NCI-H2081 (cell line): ENCODE measurements around the gene FHL3.

Experiments
- DNase-seq, 2 experiments: peaks; one replicate each; lab custom pipeline; 2025; lab: John Stamatoyannopoulos, UW

Gene FHL3, protein sequence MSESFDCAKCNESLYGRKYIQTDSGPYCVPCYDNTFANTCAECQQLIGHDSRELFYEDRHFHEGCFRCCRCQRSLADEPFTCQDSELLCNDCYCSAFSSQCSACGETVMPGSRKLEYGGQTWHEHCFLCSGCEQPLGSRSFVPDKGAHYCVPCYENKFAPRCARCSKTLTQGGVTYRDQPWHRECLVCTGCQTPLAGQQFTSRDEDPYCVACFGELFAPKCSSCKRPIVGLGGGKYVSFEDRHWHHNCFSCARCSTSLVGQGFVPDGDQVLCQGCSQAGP

DNA sequence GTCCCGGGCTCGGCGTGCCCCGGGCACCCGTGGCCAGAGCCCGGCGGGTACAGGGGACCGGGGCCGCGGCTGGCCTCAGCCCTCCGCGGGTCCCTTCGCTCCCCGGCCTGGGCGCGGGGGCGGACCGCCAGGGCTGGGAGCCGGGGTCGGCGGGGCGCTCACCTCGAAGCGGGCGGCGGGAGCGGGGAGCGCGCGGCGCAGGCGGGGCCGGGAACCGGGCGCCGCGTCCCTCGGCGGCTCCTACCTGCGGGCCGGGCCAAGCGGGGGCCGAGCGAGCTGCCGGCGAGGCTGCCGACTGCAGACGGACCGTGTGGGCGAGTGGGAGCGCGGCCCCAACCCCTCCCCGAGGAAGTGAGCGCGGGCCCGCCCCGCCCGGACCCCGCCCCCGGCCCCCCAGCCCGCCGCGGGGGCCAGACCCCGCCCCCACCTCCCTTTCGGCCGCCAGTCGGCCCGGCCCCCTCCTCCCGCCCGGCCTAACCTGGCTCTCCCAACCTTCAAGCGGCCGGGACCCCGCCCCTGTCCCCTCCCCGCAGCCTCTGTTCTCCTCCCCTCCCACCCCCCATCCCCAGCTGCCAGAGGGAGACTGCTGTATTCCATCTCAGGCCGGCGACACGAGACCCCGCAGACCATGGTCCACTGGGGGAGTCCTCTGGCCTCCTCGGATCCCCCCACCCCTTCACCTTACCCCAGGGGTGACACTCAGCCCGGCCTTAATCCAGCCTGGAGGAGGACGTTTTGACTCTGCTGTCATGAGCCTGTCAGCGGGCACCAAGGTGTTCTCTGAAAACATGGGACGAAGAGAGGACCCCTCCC lies at the start of gene FHL3:
FHL3 (minus strand) TSS at position 320 of the 813 bp plus-strand sequence. CDS start 6,102 bp downstream, outside the sequence.
- DNase-seq = peak; percentile 57 to 59

DNA sequence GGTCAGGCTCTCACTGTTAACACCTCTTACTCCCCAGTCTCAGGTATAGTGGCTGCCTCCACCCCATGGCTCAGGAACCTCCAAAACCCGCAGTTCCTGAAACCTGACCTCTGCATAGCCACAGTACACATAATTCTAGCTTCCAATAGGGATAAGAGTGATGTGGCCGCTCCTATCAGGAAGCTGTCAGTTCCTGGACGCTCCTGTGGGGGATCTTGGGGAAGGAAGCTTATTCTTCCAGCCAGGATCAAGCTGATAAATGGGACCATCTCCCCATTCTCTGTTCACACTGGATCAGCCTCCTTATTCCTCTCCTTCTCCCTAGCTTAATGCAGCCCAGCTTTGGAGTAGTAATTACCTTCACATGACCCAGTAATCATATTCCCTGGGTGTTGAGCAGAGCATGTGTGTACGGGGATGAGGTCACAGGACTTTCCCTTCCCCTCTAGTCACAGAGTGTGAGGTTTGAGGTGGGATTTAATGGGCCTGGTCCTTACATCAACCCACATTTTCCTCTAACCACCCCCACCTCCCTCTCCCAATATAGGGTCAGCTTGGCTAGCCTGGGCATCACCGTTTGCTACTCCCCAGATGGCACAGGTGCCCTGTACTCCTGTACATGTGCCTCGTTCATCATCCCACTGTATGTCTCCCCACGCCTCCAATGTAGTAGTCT lies 48.2 kb upstream of the FHL3 start:
- no peak for DNase-seq

DNA sequence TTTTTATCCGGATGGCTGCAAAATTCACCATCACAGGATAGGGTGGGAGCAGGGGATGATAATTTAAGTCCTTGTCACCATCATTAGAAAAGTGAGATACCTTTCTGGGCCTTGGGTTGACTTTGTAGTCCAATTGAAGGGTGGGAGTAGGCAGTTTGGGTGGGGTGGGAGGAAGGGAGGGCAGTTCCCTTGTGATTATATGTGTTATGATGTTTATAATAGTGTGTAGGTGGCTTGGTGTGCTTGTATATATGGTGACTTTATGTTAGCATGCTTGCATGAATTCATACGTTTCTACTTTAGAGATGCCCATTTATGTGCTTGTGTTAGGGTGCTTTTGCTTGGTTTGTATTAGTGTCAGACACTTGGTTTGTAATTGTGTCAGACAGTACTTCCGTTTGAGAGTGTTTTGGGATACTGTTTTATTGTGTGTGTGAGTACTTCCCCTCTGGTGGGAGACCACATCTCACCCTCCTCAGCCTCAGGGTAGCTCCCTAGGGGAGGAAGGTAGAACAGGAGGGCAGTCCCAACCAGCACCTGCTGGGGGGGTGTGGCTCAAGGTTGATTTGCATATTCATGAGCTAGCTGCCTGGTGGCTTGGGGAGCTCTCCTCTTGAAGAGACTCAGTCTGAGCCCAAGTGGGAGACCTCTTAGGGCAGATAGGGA lies 47.6 kb upstream of the FHL3 start:
- DNase-seq = no peak

DNA sequence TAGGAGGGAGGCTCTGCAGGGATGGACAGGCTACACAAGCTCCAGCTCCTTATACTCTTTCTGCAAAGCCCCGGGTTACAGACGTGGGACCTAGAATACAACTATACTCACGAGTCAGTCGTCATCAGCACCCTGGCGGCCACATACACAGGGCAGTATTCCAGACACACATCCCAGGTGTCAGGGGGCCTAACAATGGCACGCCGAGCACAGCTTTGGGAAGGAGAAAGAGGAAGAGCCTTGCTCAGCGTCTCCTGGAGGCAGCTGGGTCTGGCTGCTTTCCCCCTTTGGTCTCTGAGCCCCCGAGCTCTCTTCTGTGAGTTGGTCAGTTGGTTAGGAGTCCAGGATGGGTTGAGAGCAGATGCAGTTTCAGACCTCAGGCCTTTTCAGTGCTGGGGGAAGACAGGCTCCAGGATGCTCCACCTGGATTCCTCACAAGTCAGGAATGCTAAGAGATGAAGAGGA lies 45.8 kb upstream of the FHL3 start:
- no peak for DNase-seq

DNA sequence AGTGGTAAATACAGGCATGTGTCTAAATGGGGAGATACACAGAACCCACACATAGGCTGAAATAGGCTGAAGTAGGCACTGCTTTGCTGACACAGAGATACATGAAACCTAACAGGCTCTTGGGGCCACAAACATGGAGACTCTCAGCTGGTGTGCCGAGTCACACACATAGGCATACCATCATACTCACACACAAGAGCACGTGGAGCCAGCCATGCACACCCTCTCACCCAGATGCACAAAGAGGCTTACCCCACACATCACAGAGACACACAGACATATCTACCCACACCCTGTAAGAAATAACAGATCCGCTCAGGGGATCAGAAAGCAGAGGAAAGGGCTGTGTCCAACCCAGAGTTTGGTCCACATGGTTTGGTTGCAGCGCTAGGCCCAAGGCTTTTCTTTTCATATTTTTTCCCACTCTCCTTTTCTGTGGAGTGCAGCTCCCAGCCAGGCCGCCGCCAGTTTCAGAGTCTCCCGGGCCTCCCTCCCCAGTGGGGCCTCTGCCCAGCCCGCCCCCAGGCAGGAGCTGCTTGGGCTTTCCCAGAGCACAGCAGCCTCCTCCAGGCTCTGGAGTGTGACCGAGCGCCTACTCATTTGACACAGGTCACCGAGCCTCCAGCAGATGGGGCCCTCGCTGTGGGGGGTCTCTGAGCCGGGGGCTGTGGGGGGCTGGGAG lies 45.2 kb upstream of the FHL3 start:
- DNase-seq = no peak

DNA sequence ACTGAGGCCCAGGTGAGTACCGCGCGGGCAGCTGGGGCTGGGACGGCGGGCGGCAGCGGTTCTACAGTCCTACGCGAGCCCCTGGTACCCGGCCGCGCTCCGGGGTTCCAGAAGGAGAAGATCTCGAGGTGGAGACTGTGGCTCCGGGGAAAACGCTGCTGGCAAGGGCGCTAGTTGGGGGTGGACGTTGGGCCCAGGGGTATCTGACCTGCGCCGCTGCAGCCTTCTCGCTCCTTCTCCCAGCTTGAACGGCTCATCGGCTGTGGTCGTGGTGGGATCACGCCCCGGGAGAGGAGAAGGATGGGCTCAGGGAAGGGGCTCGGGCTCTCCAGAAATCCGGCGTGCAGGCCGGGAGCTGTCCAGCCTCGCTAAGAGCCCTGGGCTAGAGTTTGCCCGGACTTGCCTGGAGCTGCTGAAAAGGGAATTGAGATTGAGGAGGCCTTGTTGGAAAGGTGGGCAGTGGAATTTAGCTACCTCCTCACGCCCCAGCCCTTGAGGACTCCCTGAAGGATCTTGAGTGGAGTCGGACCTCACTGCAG lies 42.4 kb upstream of the FHL3 start:
- no peak for DNase-seq

DNA sequence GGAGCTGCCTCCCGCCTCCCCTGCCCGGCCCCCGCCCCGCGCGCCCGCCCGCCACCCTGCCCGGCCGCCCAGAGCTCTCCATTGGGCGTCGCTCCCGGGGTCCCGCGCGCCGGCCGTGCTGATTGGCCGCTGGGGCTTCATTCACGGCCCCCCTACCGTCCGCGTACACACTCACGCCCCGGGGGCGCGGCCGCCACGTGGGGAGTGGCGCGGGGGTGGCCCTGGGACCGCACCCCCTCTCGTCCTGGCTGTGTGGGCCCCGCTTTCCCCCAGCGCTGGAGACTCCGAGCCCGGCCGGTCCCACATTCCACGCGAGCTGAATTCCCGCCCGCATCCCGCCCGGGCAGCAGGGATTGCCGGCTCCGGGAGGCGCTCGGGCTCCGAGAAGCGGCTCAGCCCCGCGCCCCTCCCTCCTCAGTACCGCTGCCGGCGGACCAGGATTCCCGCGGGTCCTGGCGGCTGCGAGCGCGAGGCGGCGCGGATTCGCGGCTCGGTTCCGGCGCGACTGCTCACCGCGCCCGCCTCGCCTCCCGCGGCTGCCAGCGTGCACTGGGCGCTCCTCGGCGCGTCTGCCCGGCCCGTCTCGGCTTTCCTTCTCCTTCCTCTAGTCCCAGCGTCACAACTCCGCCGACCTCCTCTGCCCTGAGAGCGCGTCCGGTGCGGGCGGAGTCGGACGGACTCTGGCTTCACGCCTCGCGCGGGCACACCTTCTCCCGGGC lies 41.7 kb upstream of the FHL3 start:
- peak; percentile 86 for DNase-seq

DNA sequence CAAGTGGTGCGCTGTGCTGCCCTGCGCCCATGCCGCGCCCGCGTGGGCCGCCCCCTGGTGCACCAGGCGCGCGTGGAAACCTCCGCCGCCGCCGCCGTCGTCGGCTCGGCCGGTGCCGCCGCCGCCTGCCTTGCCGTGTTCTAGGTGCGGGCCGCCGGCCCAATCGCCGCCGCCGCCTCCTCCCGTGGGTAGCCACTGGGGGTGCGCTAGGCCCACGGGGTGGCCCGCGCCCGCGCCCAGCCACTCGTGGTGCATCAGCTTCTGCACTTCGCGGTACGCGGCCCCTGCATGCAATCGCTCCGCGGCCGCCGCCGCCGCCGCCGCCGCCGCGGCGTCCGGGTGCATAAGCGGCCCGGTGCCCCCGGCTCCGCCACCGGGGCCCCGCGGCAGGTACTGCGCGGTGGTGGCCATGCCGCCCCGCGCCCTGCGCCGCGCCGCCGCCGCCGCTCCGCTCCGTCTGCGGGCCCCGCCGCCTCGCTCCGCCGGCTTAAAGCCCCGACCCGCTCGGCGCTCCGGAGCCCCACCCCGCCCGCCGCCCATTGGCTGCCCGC lies 41.1 kb upstream of the FHL3 start, which contains the start of gene POU3F1:
POU3F1 (minus strand) TSS at position 461 of the 551 bp plus-strand sequence; CDS start at position 411, 50 bp downstream.
- no peak for DNase-seq

DNA sequence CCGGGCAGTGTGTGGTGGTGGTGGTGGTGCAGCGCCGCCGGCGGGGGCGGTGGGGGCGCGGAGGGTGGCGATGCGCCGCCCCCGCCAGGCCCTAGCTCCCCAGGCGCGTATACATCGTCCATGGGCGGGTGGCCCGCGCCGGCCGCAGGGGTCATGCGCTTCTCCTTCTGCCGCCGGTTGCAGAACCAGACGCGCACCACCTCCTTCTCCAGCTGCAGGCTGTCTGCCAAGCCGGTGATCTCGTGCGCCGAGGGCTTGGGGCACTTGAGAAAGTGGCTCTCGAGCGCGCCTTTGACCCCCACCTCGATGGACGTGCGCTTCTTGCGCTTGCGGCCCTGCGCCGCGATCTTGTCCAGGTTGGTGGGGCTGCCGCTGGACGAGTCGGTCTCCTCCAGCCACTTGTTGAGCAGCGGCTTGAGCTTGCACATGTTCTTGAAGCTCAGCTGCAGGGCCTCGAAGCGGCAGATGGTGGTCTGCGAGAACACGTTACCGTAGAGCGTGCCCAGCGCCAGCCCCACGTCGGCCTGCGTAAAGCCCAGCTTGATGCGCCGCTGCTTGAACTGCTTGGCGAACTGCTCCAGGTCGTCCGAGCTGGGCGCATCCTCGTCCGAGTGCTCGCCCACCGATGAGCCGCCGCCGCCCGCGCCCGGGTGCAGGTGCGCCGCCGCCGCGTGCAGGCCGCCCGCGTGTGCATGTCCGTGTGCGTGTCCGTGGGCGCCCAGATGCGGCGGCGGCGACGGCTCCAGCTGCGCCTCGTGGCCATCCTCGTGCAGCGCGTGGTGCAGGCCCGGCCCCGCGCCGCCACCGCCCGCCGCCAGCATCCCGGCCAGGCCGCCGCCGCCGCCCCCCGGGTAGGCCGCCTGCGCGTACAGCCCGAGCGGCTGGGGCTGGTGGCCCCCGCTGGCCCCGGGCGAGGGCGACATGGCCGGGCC lies 40.4 kb upstream of the FHL3 start:
- no peak for DNase-seq

DNA sequence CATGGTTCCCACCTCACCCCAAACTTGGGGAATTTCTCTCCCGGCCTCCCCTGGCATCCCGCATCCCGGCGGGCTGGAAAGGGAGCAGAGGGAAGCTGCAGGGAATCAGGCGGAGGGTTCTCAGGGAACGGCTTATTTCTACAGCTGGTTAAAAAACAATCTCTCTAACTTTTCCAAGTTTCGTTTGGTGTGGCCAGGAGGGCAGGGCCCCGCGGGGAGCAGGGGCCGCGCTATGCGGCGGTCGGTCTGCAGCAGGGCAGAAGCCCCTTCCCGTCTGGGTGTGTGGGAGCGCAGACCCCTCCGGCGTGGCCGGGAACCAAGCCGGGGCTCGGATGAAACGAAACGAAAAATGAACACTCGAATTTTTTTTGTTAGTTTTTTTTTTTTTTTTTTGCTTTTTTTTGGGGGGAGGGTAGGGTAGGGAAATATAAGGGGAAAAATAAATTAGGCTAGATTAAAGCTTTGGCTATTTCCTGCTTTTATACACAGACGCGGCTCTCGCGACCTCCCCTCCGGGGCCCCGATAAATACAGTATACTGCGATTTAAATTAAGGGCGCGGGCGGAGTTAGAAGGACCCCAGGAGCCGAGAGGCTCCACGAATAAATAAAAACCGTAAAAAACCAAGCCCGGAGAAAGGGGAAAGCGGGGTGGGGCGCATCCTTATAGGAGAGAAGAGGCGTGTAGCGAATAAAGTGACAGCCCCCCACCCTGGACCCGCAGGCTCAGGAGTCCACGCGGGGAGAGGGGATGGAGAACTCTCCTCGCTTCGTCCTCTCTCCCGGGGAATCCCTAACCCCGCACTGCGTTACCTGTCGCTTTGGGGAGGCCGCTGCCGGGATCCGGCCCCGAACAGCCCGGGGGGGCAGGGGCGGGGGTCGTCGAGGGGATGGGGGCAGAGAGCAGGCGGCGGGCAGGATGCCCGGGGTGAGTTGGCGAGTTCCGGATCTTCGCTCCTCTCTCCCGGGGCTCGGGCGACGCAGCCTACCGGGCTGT lies 39.2 kb upstream of the FHL3 start:
- no peak for DNase-seq

DNA sequence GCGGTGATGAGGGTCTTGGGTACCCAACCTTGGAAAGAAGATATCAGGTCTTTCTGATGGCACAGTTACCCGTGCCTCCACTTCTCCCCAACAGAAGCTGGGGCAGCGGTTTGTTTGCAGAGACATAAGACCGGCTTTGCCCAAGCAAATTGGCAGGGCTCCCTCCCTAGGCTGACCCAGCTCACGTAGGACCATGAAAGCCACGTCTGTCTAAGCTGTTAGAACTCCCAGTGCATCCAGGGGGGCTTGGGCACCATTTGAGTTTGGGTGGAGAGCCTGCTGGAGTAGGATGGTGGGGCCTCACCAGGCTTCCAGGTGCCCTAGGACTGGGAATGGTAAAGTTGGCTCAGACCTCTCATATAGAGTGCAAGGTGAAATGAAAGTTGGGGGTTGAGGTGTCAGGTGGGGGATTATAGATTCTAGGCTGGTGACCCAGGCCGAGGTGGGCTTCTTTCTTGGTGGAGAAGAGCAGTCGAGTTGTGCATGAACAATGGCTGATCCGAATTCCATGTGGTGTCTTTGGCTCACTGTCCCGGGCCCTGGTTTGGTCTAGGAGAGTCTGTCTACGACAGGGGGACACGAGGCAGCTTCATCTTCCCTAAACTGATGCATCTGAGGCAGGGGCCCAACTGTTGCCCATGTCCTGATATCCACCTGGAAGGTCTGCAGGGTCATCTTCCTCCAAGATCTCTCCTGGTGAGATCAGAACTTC lies 37.9 kb upstream of the FHL3 start:
- no peak for DNase-seq

DNA sequence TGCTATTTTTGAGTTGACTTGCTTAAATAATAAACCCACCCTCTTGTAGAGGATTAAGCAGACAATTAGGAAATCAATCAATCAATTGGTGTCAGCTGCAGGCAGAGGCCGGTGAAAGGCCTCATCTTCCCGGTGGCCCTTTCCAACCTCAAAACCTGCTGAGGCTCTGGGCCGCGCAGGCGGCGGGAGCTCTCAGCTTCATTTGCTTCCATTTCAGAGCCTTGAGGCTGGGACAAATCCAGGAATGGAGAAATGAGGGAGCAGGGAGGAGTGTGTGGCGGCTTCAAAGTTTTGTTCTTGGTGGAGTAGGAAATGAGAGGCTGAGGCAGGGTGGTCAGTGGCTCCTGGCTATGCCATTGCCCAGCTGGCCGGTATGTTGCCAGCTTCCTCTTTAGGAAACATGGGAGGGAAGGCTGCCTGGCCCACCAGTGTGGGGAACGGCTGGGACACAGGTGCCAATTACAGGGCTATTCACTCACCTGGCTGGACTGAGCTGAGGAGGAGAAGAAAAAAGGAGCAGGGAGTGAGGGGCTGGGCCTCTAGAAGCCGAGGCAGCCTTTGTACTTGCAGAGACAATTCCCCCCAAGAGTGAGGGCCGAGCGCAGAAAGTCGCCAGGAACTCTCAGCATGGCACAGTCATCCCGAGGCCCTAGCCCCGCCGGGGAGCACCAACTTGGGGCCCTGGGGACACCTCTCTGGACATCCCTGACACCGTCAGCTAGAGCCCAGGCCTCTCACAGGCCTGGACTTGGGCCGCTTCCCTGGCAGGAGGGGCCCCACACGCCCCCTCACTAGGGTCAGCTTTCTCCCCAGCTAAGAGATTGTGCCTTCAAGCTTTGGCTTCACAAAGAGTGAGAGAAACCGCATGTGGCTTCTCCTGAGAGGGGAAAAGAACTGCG lies 36.9 kb upstream of the FHL3 start:
- DNase-seq = no peak

DNA sequence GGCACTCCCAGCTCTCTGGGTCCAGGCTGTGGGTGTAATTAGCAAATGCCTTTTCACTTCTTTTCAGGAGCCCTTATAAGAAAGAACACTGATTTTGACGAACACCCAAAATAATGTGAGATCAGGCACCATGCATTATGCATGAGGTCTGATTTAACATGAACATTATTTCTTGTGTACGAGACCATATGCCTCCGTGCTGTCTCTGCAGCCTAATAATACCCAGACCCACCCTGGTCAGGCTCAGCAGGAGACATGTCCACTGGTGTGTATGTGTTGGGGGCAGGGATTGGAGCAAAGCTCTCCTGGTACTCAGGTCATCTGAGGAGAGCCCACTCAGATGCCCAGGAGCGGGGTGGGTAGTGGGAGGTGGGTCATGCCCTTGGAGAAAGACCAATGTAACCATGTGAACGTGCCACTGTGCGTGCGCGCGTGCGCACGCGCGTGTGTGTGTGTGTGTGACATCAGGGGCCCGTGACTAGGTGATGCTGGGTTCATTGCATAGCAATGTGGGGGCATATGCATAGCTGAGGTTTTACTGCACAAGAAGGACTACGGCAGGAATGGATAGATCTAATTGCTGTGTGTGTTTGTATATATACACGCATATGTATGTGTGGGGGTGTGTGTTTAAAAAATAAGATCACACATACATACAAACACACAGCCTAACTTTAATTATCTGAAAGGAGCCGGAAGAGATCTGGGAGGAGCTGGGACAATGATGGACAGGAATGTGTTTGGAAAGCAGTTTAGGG lies 34.2 kb upstream of the FHL3 start:
- no peak for DNase-seq

DNA sequence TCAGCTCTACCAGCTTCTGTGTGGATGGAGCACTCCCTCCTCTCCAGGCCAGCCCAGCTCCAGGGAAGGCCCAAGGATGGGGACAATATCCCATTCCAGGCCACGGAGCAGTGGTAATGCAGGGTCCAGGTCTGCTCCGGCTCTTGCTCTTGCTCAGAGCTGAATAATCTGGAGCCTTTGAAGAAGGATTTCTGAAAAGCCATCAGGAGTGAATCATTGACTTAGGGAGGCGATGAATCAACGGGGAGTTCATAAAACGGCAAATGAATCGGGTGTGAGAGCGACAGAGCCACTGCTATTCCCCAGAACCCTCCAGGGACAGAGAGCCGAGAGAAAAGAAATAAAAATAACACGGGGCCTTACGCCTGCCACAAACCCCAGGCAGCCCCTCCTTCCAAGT lies 33.5 kb upstream of the FHL3 start:
- DNase-seq = no peak

DNA sequence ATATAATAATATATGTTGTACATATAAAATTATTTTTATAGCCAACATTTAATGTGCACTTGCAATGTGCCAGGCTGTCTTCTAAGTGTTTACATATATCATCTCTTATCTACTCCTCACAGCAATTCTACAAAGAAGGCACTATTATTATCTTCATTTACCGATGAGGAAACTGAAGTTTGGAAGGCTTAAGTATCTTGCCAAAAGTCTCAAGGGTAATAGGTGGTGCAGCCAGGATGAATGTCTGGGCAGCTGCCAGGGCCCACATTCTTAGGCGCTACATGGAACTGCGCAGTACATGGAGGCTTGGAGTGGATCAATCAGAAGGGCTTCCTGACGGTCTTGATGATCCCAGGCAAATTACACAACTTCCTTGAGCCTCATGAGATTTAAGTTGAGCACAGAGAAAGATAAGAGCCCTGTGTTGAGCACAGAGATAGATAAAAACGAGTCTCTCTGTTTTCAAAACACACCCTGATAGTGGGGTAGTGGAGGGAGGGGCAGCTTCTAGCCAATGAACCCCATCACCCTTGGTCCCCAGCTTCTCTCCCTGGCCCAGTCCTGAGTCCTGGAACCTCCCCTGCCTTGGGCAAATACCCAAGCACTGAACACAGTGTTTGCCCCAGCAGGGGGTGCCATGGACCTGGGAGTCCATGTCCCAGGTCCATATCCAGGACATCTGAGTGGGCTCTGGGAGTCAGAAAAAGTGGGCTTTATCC lies 32.1 kb upstream of the FHL3 start:
- no peak for DNase-seq
